Neural progenitor cell (in vitro differentiated cells): Measurements from ENCODE around the gene CCL17.

Source experiments
- CTCF ChIP-seq: fragments of 200-600 bp; sonication (generic); IDR thresholded peaks from 2 replicates; pipeline ENCODE4 v1.5.1; 2017; ENCODE audit warnings: antibody characterized with exemption, mild to moderate bottlenecking
- EZH2 ChIP-seq: fragments of 200-600 bp; sonication (generic); IDR thresholded peaks from 2 replicates; pipeline ENCODE4 v1.6.1; 2017; ENCODE audit warnings: antibody characterized with exemption, mild to moderate bottlenecking, moderate library complexity
- EZH2phosphoT487 ChIP-seq: fragments of 200-600 bp; sonication (generic); IDR thresholded peaks from 2 replicates; pipeline ENCODE4 v1.6.1; 2017; ENCODE audit warnings: antibody characterized with exemption

DNA sequence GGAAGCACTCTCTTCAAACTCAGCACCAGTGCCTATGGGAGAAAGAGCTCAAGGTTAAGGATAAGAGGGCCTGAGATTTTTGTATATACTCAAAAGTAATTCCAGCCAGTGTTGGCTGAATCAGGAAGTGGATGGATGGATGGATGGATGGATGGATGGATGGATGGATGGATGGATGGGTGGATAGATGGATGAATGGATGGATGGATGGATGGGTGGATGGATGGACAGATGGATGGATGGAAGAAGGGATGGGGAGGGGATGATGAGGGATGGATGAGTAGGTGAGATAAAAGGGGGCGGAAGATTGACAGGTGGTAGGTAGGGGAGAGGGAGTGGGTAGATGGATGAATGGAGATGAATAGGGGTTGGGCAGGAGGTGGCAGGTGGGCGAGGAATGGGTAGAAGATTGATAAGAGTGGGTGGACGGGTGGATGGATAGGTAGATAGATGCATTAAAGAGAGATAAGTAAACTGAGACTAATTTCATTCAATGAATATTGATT is 28.2 kb upstream of the CCL17 start:
- TF ChIP-seq CTCF: no peak
- TF ChIP-seq EZH2: no peak
- TF ChIP-seq EZH2phosphoT487: no peak
